HG03460 (cell line): ENCODE data around the gene SRRM4.

ENCODE experiments used
- ATAC-seq: cut with Tn5 transposase; IDR thresholded peaks from one replicate; pipeline ENCODE4 v1.9.1; 2021; ENCODE audit not compliant: unreplicated experiment

Gene SRRM4

DNA sequence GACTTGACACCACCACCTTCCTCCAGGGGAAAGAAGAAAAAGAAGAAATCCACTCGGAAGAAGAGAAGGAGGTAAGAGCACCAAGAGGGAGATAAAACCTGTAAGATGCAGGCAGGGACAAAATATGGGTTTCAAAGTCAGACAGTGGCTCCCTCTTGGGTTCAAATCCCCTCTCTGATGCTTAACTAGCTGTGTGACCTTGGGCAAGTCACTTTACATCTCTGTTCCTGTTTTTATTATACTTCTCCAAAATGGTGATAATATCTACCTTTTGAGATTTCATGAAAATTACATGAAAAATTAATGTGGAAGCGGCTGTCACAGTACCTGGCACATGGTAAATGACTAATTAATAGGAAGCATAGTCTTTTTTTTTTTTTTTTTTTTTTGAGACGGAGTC lies 133.0 kb downstream of the SRRM4 start:
- no peak for ATAC-seq

GRCh38 chr12:119115296-119115905 lies 134.1 kb downstream of the SRRM4 start:
- no peak for ATAC-seq

DNA sequence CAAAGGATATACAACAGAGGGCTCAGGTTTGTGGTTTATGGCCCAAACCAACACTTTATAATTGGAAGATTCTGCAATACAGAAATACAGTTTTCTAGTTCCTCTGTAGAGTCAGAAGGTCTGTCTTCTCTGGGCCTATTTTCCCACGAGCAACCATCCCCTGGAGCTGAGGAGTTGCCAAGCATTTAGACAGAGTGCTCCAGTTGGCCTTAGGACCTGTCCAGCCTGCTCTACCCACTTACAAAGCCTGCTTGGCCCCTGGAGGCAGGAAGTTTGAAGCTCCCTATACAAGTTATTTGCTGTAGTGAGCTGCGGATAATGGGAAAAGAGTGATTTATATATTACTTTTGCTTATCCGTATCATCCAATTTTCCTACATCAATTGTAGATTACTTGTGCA lies 136.6 kb downstream of the SRRM4 start:
- no peak for ATAC-seq

DNA sequence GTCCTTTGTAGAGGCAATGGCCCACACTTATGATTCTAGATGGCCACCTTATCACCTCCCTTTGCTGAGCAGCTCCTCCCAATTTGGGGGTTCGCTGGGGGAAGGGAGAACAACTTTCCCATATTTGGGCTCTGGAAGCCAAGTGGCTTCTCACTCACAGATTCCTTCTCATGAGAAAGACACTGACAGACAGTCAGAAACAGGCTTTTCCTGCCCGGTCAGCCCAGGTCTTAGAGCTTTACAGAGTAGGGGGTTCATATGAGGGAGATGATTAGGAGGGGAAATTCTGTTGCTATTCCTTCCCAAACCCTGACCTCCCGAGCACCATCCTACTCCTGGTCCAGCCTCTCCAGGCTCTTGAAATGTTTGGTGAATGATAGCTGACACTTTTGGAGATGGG lies 137.3 kb downstream of the SRRM4 start:
- no peak for ATAC-seq

DNA sequence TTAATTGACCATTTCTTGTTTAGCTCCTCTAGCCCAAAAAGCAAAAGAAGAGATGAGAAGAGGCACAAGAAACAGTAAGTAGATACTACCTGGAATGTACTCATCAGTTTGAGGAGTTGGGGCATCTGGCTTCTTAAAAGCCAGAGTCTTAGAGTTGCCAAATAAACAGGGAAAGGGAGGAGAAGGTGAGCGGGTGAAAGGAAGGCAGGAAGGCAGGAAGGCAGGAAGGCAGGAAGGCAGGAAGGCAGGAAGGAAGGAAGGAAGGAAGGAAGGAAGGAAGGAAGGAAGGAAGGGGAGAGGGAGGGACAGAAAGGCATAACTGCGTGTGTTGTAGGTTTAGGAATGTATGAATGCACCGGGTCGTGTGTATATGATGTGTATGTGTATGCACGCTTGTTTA lies 140.7 kb downstream of the SRRM4 start:
- no peak for ATAC-seq

- ATAC-seq = no peak
Measured at GRCh38 chr12:119122751-119123150, 141.4 kb downstream of the SRRM4 start.

DNA sequence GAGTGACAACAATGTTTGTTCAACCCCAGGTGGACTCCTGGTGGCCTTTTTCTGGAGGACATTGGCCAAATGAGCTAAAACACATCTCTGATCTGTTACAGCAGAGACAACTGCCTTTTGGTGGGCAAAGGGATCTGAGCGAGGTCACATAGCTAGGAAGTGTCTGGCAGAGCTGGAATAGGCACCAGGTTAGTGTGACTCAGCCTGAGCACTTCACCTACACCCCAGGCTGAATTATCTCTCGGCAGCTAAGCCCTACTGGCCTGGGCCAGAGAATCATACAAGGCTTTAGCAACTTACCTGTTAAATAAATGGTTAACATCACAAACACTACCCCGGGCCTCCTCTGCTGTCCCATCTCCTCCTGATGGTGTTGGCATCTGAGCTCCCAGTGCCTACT lies 147.2 kb downstream of the SRRM4 start:
- no peak for ATAC-seq

- no peak for ATAC-seq
Measured at GRCh38 chr12:119129827-119130434, 148.6 kb downstream of the SRRM4 start.

DNA sequence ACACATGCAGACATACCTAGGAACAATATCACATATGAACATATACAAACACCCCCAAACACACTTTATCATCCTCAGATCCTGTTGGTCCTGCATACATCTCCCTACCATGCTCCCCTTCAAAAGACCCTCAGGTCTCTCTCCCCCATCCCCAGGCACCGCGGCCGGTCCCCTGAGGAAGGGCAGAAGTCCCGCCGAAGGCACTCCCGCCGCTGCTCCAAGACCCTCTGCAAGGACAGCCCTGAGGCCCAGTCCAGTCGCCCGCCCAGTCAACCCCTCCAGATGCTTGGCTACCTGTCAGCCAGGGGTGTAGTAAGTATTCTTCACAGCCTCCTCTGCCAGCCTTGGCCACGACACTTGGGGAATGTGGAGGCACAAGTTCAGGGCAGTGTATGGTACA lies 149.2 kb downstream of the SRRM4 start:
- no peak for ATAC-seq

DNA sequence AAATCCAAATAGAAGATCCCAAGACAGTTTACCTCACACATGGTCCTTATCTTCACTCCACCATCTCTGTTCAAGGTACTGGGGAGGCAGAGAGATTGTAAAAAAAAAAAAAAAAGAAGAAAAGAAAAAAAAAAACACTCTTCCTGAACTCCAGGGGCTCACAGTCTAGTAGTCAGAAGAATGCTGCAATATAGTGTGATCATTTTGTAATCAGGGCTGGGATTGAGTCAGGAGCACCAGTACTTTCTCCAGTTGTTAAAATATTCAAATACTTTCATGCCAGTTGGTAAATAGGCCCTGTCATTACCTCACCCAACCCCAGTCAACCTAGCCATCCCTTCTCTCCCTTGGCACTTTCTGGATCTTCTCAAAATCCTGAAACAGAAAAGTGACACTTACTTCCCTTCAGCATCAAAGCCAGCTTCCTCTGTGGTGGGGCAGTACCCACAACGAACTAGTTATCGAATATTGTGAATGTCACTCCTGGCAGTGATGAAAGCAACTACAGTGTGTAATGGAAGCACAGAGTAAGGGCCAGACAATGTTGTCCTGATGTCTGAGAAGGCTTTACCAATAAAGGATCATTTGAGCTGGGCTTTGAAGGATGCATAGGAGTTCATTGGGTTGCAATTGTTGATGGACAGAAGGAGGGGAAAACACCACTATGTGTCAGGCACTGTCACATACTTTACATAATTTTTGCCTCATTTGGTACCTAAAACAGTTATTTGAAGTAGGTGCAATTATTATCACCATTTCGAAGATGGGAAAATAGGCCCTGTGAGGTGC lies 153.1 kb downstream of the SRRM4 start:
- no peak for ATAC-seq

DNA sequence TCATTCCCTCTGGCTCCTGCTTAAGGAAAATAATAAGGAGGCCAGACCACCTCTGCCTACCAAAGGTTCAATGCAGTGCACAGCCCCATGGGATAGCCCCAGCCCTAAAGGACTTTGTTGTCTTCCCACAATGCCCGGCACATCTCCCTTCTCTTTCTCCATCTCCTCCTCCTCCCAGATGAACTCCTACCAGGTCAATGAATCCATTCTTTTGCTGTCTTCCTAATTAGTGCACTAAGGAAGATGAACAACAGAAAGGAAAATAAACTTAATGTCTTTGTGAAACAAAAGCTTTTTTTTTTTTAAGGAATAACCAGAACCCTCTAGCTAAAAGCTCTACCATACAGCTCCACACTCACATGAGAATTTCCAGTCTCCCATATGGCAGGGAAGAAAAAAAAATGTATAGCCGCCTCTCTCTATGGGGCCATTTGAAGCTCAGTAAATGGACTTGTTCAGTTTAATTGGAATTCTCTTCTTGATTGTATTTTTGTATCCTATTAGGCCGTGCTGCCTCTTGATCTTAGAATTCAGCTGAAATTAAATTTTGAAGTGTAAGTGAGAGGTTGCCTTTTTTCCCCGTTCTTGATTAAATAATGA lies 155.6 kb downstream of the SRRM4 start:
- no peak for ATAC-seq

DNA sequence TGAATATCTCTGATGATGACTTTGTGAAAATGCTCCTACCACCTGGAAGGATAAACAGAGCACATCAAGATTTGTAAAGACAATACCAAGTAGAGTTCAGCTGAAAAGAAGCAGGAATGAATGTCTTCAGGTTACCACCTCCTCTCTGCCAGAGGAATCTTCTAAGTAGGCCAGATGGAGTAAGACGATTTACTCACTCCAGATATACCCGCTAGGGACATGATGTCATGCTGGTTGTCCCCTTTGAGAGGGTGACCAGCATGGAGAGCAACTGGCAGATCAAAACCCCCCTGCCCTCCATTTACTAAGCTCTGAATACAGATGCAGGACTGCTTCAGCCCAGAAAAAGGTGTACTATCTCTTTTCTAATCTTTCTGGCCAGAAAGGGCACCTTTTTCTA lies 158.1 kb downstream of the SRRM4 start:
- no peak for ATAC-seq

- ATAC-seq = no peak
Measured at GRCh38 chr12:119145367-119145766, 164.0 kb downstream of the SRRM4 start.

DNA sequence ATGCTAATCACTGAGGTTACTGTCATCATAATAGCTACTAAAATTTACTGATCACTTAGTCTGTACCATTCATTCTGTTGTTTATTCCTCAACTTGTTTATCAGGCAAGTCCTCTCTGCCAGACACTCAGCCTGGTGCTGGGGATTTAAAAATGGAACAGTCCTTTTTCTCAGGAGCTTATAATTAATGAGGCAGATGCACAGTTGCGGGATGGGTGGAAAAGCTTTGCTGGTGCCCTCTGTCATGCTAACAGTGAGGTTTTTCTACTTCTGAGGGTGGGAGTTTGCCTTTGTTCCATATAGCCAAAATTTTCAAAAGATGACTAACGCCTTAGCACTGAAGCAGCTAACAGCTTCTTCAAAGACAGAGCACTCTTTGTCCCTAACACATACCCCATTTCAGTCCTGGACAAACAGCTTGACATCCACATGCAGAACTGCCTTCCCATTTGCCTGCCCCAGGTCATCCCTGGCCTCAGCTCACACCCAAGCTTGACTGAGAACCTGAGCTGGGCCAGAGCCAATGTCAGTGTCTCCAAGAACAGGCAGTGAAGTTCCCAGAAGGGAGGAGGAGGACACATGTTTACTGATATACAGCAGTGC lies 166.6 kb downstream of the SRRM4 start:
- no peak for ATAC-seq

DNA sequence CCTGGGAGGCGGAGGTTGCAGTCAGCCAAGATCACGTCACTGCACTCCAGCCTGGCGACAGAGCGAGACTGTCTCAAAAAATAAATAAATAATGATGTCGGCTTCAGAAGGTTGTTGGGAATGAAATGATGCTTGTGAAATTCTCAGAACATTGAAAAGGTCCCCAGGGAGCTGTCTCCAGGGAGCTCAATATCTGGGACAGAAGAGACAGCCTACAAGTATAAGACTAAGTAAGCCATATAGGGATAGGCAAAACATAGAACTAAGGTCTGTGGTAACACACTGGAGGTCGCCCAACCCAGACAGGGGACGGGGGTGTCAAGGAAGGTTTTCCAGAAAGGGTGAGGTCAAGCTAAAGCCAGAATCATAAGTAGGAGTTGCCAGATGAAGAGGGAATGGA lies 167.9 kb downstream of the SRRM4 start:
- ATAC-seq = no peak

DNA sequence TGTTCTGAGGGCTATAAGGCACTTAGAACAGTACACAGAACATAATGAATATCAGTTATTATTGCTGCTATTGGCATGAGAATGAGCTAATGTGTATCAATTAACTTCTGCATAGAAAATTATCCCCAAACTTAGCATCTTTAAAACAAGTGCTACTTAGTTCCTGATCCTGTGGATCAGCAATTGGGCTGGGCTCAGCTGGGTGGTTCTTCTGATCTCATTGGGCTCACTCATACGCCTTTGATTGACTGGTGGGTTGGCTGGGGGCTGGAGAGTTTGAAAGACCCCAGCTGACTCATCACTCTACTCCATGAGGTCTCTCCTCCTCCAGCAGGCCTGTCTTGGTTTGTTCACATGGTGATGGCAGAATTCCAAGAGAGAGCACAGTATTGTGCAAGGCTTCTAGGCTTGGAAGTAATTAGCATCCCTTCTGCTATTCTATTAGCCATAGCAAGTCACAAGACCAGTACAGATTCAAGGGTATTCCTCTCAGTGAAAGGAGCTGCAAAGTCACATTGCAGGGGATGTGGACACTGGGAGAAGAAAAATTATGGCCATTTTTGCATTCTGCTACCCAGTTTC lies 170.2 kb downstream of the SRRM4 start:
- no peak for ATAC-seq

GRCh38 chr12:119153477-119154434 lies 172.4 kb downstream of the SRRM4 start:
- ATAC-seq = no peak

GRCh38 chr12:119154435-119154818 lies 173.1 kb downstream of the SRRM4 start:
- ATAC-seq = no peak

DNA sequence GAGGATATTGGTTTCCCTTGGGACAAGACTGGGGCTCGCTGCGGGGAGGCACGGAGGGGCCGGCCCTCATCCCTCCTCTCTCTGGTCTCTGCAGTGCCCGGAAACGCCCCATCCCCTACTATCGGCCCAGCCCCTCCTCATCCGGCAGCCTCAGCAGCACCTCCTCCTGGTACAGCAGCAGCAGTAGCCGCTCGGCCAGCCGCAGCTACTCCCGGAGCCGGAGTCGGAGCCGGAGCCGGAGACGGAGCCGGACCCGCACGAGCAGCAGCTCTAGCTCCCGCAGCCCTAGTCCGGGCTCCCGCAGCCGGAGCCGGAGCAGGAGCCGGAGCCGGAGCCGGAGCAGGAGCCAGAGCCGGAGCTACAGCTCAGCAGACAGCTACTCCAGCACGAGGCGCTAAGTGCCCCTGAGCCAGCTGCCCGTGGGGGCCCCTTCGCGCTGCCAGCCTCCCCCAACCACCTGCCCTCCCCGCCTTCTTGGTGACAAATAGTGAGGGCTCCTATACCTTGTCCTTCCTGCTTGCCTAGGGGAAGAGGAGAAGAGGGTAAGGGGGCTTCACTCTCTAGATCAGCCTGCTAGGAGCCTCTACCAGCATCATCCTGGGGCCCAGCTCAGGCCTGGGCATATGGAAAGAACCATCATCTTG lies 175.2 kb downstream of the SRRM4 start:
- ATAC-seq = no peak

DNA sequence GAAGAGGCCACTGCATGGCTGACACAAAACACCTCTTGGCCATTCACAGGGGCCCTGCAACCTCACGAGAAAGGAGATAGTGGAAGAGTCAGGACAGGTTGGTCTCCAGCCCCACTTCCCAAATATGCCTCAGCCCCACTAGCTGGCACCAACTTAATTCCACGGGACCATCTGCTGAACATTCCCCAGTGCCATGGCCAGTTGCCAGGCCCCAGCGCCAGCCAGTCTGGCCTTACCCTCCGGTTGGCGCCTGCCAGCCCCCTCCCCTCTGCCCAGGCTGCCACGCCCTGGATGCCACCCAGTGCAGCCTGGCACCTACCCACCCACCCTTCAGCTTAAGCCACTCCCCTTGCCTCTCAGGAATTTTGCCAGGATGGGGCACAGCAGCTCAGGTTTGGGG lies 176.2 kb downstream of the SRRM4 start:
- ATAC-seq = no peak
